CD4-positive, CD25-positive, alpha-beta regulatory T cell (primary cell): ENCODE data around the gene RBM19. TPM values are rescaled to one million over a fixed set of nuclear protein-coding genes. Genes with fewer than 3 reads are reported as not detected.
"Not testable (repeated sequence)": the region's sequence is repeated elsewhere in the genome, so short reads cannot be mapped to it uniquely, and the experiment has no call there.

Source experiments
- ATAC-seq, 2 donors: fragments of 150-1000 bp; cut with Tn5 transposase; one replicate each; pipeline ENCODE4 v1.10.0; 2021; ENCODE audit warnings: low read depth in 2 of 2, moderate number of reproducible peaks in 2 of 2, moderate library complexity in 1 of 2
- DNase-seq, 3 donors: peaks; one replicate each; pipeline versions ENCODE4 v3.0.0 to v3.0.0-alpha.2; 2012 to 2022; ENCODE audit warnings: mixed read lengths in 1 of 3
- H3K27ac ChIP-seq: one replicate; pipeline ENCODE4 v1.7.0; 2013; ENCODE audit warnings: mild to moderate bottlenecking, low read length; ENCODE audit not compliant: insufficient read depth, poor library complexity, severe bottlenecking
- H3K27me3 ChIP-seq: one replicate; pipeline ENCODE4 v1.7.0; 2013; ENCODE audit warnings: low read length; ENCODE audit not compliant: control insufficient read depth, insufficient read depth
- H3K36me3 ChIP-seq: one replicate; pipeline ENCODE4 v1.7.0; 2013; ENCODE audit warnings: mild to moderate bottlenecking, low read length, moderate library complexity; ENCODE audit not compliant: control insufficient read depth, insufficient read depth
- H3K4me1 ChIP-seq: 2 replicates; pipeline ENCODE4 v1.7.0; 2013; ENCODE audit warnings: mild to moderate bottlenecking, low read length; ENCODE audit not compliant: insufficient read depth, control insufficient read depth, poor library complexity, severe bottlenecking
- H3K4me3 ChIP-seq: one replicate; pipeline ENCODE4 v1.7.0; 2013; ENCODE audit warnings: low read depth, mild to moderate bottlenecking, low read length, moderate library complexity
- H3K9me3 ChIP-seq, 2 experiments: 1 replicate in 1 of 2; 2 replicates in 1 of 2; pipeline ENCODE4 v1.7.0; 2013; ENCODE audit warnings: low read length in 2 of 2, mild to moderate bottlenecking in 1 of 2, moderate library complexity in 1 of 2; ENCODE audit not compliant: control insufficient read depth in 2 of 2
- H3K27ac Mint-ChIP-seq, 3 donors: one replicate each; pipeline ENCODE4 v1.8.0; 2020 to 2022; ENCODE audit warnings: mild to moderate bottlenecking in 3 of 3, mixed read lengths in 3 of 3, moderate library complexity in 2 of 3
- H3K27me3 Mint-ChIP-seq: one replicate; pipeline ENCODE4 v1.8.0; 2022; ENCODE audit warnings: mild to moderate bottlenecking, mixed read lengths
- H3K36me3 Mint-ChIP-seq: one replicate; pipeline ENCODE4 v1.8.0; 2020; ENCODE audit warnings: mixed read lengths
- H3K4me1 Mint-ChIP-seq, 4 donors: one replicate each; pipeline ENCODE4 v1.8.0; 2020 to 2022; ENCODE audit warnings: mixed read lengths in 4 of 4, mild to moderate bottlenecking in 1 of 4
- H3K4me3 Mint-ChIP-seq, 4 donors: one replicate each; pipeline ENCODE4 v1.8.0; 2020 to 2022; ENCODE audit warnings: mild to moderate bottlenecking in 4 of 4, mixed read lengths in 4 of 4, moderate library complexity in 3 of 4
- H3K9me3 Mint-ChIP-seq, 7 donors: one replicate each; pipeline ENCODE4 v1.8.0; 2020 to 2022; ENCODE audit warnings: mixed read lengths in 7 of 7, mild to moderate bottlenecking in 3 of 7, moderate library complexity in 2 of 7
- polyA plus RNA-seq, 4 donors: library from polyadenylated mRNA; unstranded; fragments of 300-500 nt; fragmentation: Illumina TruSeq; gene quantifications; one replicate each; pipeline ENCODE4 v1.2.3, GENCODE V29; 2021
- total RNA-seq: library from RNA; stranded (reverse); gene quantifications from one replicate; pipeline ENCODE4 v1.2.3, GENCODE V29; 2022

Gene RBM19
- total and polyA plus RNA-seq, 5 donors from 2014 or later, result 6.3 to 66.2 (median 6.9) TPM

GRCh38 chr12:113816866-113817265 is 149.3 kb downstream of the RBM19 start:
- no peak for ATAC-seq
- H3K36me3 Mint-ChIP-seq, result peaks cover 40% of the 10 kb centered on the region

DNA sequence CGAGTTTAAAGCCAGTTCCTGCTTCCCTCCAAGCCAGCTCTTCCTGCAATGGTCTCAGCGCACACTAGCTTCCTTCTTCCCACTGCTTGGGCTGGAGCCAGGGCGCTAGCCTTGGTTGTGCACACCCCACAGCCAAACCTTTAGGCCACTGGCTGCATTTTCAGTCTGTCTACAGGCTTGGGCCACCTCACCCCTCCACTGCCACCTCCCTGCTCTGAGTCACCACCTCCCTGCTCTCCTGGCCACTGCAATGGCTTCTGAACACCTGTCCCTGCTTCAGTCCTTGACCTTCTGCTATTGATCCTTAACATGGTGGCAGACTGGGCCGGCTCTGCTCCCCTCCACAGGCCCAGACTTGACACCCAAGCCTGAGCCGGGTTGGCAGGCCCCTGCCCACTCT is 151.1 kb downstream of the RBM19 start:
- no peak overlapping the region for H3K27ac ChIP-seq
- no peaks in the 10 kb centered on the region for H3K4me1 Mint-ChIP-seq
- DNase-seq (no peak), ATAC-seq (no peak)
- H3K36me3 Mint-ChIP-seq, result peaks cover 36% of the 10 kb centered on the region
- H3K4me1 ChIP-seq, result no peaks in the 10 kb centered on the region
- H3K4me3 Mint-ChIP-seq, result peak overlapping the region in 1 of 4 donors; percentile 39
- no peak overlapping the region for H3K4me3 ChIP-seq
- H3K27me3 Mint-ChIP-seq, result no peaks in the 10 kb centered on the region
- no peak overlapping the region for H3K27ac Mint-ChIP-seq
- no peaks in the 10 kb centered on the region for H3K9me3 ChIP-seq
- H3K27me3 ChIP-seq, result no peaks in the 10 kb centered on the region
- H3K9me3 Mint-ChIP-seq, result peaks cover 0 to 5% (median 0%) of the 10 kb centered on the region in 7 donors
- peaks cover 2% of the 10 kb centered on the region for H3K36me3 ChIP-seq

More at GRCh38 chr12:113816866-113817265, 149.3 kb downstream of the RBM19 start:
- Mint-ChIP-seq H3K9me3 (peaks cover 0 to 3% (median 0%) of the 10 kb centered on the region in 7 donors), H3K4me1 (no peaks in the 10 kb centered on the region), H3K4me3 (no peak overlapping the region), H3K27me3 (no peaks in the 10 kb centered on the region), H3K27ac (no peak overlapping the region)
- H3K27me3 ChIP-seq, result no peaks in the 10 kb centered on the region
- no peak for DNase-seq
- no peaks in the 10 kb centered on the region for H3K9me3 ChIP-seq
- H3K36me3 ChIP-seq, result peaks cover 2% of the 10 kb centered on the region
- no peak overlapping the region for H3K27ac ChIP-seq
- no peaks in the 10 kb centered on the region for H3K4me1 ChIP-seq
- no peak overlapping the region for H3K4me3 ChIP-seq

DNA sequence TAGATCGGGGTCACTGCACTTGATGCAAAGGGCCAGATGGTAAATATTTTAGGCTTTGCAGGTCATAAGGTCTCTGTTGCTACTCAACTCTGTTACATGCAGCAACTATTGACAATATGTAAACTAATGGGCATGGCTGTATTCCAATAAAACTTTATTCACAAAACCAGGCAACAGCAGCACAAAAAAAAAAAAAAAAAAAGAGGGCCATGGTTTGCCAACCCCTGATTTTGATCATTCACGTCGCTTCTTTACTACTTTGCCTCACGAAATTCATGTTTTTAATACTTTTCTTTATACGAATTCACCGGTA is 152.9 kb downstream of the RBM19 start:
- peak overlapping the region in 1 of 3 donors; percentile 32 for H3K27ac Mint-ChIP-seq
- DNase-seq (no peak), ATAC-seq (no peak)
- Histone ChIP-seq H3K27me3 (no peaks in the 10 kb centered on the region), H3K27ac (no peak overlapping the region), H3K4me1 (no peaks in the 10 kb centered on the region), H3K4me3 (no peak overlapping the region), H3K9me3 (no peaks in the 10 kb centered on the region), H3K36me3 (peaks cover 2% of the 10 kb centered on the region)
- peaks cover 35% of the 10 kb centered on the region for H3K36me3 Mint-ChIP-seq
- H3K4me1 Mint-ChIP-seq, result no peaks in the 10 kb centered on the region
- no peak overlapping the region for H3K4me3 Mint-ChIP-seq
- peaks cover 0 to 5% (median 0%) of the 10 kb centered on the region in 7 donors for H3K9me3 Mint-ChIP-seq
- H3K27me3 Mint-ChIP-seq, result no peaks in the 10 kb centered on the region

GRCh38 chr12:113812411-113813228 is 153.5 kb downstream of the RBM19 start:
- Mint-ChIP-seq H3K4me3 (no peak overlapping the region), H3K27ac (no peak overlapping the region), H3K36me3 (peaks cover 39% of the 10 kb centered on the region), H3K4me1 (no peaks in the 10 kb centered on the region), H3K9me3 (peaks cover 0 to 7% (median 0%) of the 10 kb centered on the region in 7 donors), H3K27me3 (no peaks in the 10 kb centered on the region)
- ATAC-seq (no peak), DNase-seq (no peak)
- H3K4me1 ChIP-seq, result no peaks in the 10 kb centered on the region
- H3K36me3 ChIP-seq, result peaks cover 2% of the 10 kb centered on the region
- no peaks in the 10 kb centered on the region for H3K9me3 ChIP-seq
- H3K27me3 ChIP-seq, result no peaks in the 10 kb centered on the region
- no peak overlapping the region for H3K27ac ChIP-seq
- no peak overlapping the region for H3K4me3 ChIP-seq

- not testable (repeated sequence) for H3K4me3 Mint-ChIP-seq, H3K27me3 Mint-ChIP-seq, H3K9me3 ChIP-seq, ATAC-seq, H3K27ac Mint-ChIP-seq, H3K4me1 Mint-ChIP-seq, H3K4me1 ChIP-seq, H3K4me3 ChIP-seq, DNase-seq, H3K36me3 ChIP-seq, H3K27ac ChIP-seq, H3K27me3 ChIP-seq
- peaks cover 31% of the 10 kb centered on the region for H3K36me3 Mint-ChIP-seq
- H3K9me3 Mint-ChIP-seq, result peaks cover 0 to 10% (median 5%) of the 10 kb centered on the region in 7 donors
Measured at GRCh38 chr12:113809462-113810220, 156.5 kb downstream of the RBM19 start.

- Mint-ChIP-seq H3K4me1 (no peaks in the 10 kb centered on the region), H3K9me3 (peaks cover 0 to 10% (median 5%) of the 10 kb centered on the region in 7 donors), H3K27me3 (no peaks in the 10 kb centered on the region), H3K4me3 (no peak overlapping the region), H3K27ac (no peak overlapping the region), H3K36me3 (peaks cover 32% of the 10 kb centered on the region)
- no peaks in the 10 kb centered on the region for H3K27me3 ChIP-seq
- H3K27ac ChIP-seq, result no peak overlapping the region
- H3K4me1 ChIP-seq, result no peaks in the 10 kb centered on the region
- no peaks in the 10 kb centered on the region for H3K36me3 ChIP-seq
- no peak for ATAC-seq
- DNase-seq, result no peak
- H3K4me3 ChIP-seq, result no peak overlapping the region
- no peaks in the 10 kb centered on the region for H3K9me3 ChIP-seq
Measured at GRCh38 chr12:113808095-113808951, 157.8 kb downstream of the RBM19 start.

DNA sequence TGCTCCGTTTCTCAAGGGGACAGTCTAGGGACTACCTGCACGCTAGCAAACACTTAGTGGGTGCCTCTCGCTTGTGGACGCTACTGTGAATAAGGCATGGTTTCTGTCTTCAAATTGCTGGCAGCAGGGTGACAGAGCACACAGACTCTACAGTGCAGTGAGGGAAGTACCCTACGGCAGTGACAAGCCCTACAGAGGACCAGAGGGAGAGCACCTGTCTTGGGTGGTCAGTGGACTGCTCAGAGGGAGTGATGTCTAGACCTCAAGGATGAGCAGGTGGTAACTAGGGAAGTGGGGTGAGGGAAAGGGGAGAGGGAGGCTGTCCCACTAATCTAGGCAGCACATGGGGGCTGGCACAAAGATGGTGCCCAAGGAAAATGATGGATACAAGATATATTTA is 160.5 kb downstream of the RBM19 start:
- Mint-ChIP-seq H3K4me1 (no peaks in the 10 kb centered on the region), H3K9me3 (peaks cover 0 to 8% (median 5%) of the 10 kb centered on the region in 7 donors), H3K27me3 (no peaks in the 10 kb centered on the region), H3K36me3 (peaks cover 24% of the 10 kb centered on the region), H3K4me3 (no peak overlapping the region), H3K27ac (no peak overlapping the region)
- Histone ChIP-seq H3K27me3 (no peaks in the 10 kb centered on the region), H3K27ac (no peak overlapping the region), H3K36me3 (no peaks in the 10 kb centered on the region), H3K9me3 (no peaks in the 10 kb centered on the region), H3K4me1 (no peaks in the 10 kb centered on the region), H3K4me3 (no peak overlapping the region)
- ATAC-seq (no peak), DNase-seq (no peak)
